HG03342 (cell line): ENCODE measurements around the gene ZNF276.
"Not testable (repeated sequence)": the region's sequence is repeated elsewhere in the genome, so short reads cannot be mapped to it uniquely, and the experiment has no call there.

Experiments used
- ATAC-seq: cut with Tn5 transposase; IDR thresholded peaks from one replicate; pipeline ENCODE4 v1.9.1; 2021; ENCODE audit warnings: mild to moderate bottlenecking, moderate library complexity; ENCODE audit not compliant: unreplicated experiment

ZNF276 gene

GRCh38 chr16:89779231-89779908 is 58.0 kb downstream of the ZNF276 start:
- ATAC-seq = no peak

GRCh38 chr16:89779909-89780305 is 58.6 kb downstream of the ZNF276 start:
- ATAC-seq = no peak

GRCh38 chr16:89782489-89782888 is 61.2 kb downstream of the ZNF276 start:
- no peak for ATAC-seq

- not testable (repeated sequence) for ATAC-seq
Observed at GRCh38 chr16:89783952-89784351, 62.6 kb downstream of the ZNF276 start.

GRCh38 chr16:89784406-89784805 is 63.1 kb downstream of the ZNF276 start:
- no peak for ATAC-seq

- no peak for ATAC-seq
Observed at GRCh38 chr16:89785523-89786155, 64.3 kb downstream of the ZNF276 start.

- ATAC-seq = no peak
Observed at GRCh38 chr16:89786474-89787364, 65.4 kb downstream of the ZNF276 start.

GRCh38 chr16:89787365-89787805 is 66.0 kb downstream of the ZNF276 start:
- ATAC-seq = no peak
